IMR-90 (cell line): ENCODE data around the gene PTPN21. TPM values are rescaled to one million over a fixed set of nuclear protein-coding genes. Genes with fewer than 3 reads are reported as not detected.
"Not testable (repeated sequence)": the region's sequence is repeated elsewhere in the genome, so short reads cannot be mapped to it uniquely, and the experiment has no call there.

Experiments used
- ATAC-seq: fragments of 200-7000 bp; cut with Tn5 transposase; 2 replicates; pipeline ENCODE4 v1.9.1; 2020; ENCODE audit warnings: low read depth, mild to moderate bottlenecking, moderate library complexity
- BruUV-seq: library from RNA; stranded (reverse); fragments of 400-500 nt; replicated peaks from 2 replicates; lab custom pipeline; 2021; lab: Mats Ljungman, UMichigan
- CTCF ChIA-PET: fragments of 300-600 bp; formaldehyde crosslinking; extraction: SDS; loops from one replicate; lab custom pipeline; 2021; ENCODE audit warnings: antibody characterized with exemption; lab: Yijun Ruan, JAX
- POLR2A ChIA-PET: fragments of 300-600 bp; sonication (Branson Sonifier 250); formaldehyde crosslinking; loops from one replicate; lab custom pipeline; 2022; ENCODE audit warnings: antibody characterized with exemption; ENCODE audit not compliant: unreplicated experiment; lab: Charles Lee
- DNase-seq: peaks from one replicate; pipeline ENCODE4 v3.0.0; 2013
- H2AFZ ChIP-seq: replicated peaks from 2 replicates; pipeline ENCODE3; 2013; ENCODE audit warnings: low read length, mild to moderate bottlenecking; ENCODE audit not compliant: poor library complexity
- H2AK5ac ChIP-seq: 2 replicates; pipeline ENCODE4 v1.6.1; 2013; ENCODE audit warnings: low read depth, low read length, inconsistent platforms
- H2AK9ac ChIP-seq: replicated peaks from 2 replicates; pipeline ENCODE3; 2013; ENCODE audit warnings: mild to moderate bottlenecking, low read depth, low read length, moderate library complexity; ENCODE audit not compliant: poor library complexity
- H2BK120ac ChIP-seq: 2 replicates; pipeline ENCODE4 v1.6.1; 2013; ENCODE audit warnings: low read depth, low read length, inconsistent platforms
- H2BK15ac ChIP-seq: 3 replicates; pipeline ENCODE4 v1.6.1; 2013; ENCODE audit warnings: low read depth, low read length, inconsistent platforms
- H2BK20ac ChIP-seq: 2 replicates; pipeline ENCODE4 v1.6.1; 2013; ENCODE audit warnings: low read depth, mild to moderate bottlenecking, inconsistent platforms, low read length, moderate library complexity
- H2BK5ac ChIP-seq: 2 replicates; pipeline ENCODE4 v1.6.1; 2013; ENCODE audit warnings: mild to moderate bottlenecking, low read depth, low read length, inconsistent platforms; ENCODE audit not compliant: poor library complexity, severe bottlenecking
- H3K14ac ChIP-seq: replicated peaks from 2 replicates; pipeline ENCODE4 v1.6.1; 2013; ENCODE audit warnings: low read depth, low read length, inconsistent platforms
- H3K18ac ChIP-seq: 2 replicates; pipeline ENCODE4 v1.6.1; 2013; ENCODE audit warnings: low read depth, low read length, control low read depth
- H3K23ac ChIP-seq: 2 replicates; pipeline ENCODE4 v1.6.1; 2013; ENCODE audit warnings: low read depth, low read length, inconsistent platforms
- H3K27ac ChIP-seq: 2 replicates; pipeline ENCODE4 v1.5.1; 2013; ENCODE audit warnings: mild to moderate bottlenecking, control low read depth, low read length; ENCODE audit not compliant: insufficient read depth
- H3K27me3 ChIP-seq: 2 replicates; pipeline ENCODE4 v1.6.1; 2013; ENCODE audit warnings: low read length; ENCODE audit not compliant: control insufficient read depth, insufficient read depth
- H3K36me3 ChIP-seq: 2 replicates; pipeline ENCODE4 v1.6.1; 2013; ENCODE audit warnings: low read length, mixed read lengths; ENCODE audit not compliant: control insufficient read depth, insufficient read depth
- H3K4ac ChIP-seq: 2 replicates; pipeline ENCODE4 v1.6.1; 2013; ENCODE audit warnings: low read depth, low read length, inconsistent platforms
- H3K4me1 ChIP-seq: 2 replicates; pipeline ENCODE4 v1.6.1; 2013; ENCODE audit warnings: low read length, mixed read lengths; ENCODE audit not compliant: control insufficient read depth, insufficient read depth
- H3K4me2 ChIP-seq: 2 replicates; pipeline ENCODE4 v1.6.1; 2013; ENCODE audit warnings: low read depth, mild to moderate bottlenecking, control low read depth, low read length, moderate library complexity
- H3K4me3 ChIP-seq: 2 replicates; pipeline ENCODE4 v1.5.1; 2013; ENCODE audit warnings: low read depth, mild to moderate bottlenecking, control low read depth, low read length, moderate library complexity; ENCODE audit not compliant: insufficient read depth
- H3K56ac ChIP-seq: 2 replicates; pipeline ENCODE4 v1.6.1; 2013; ENCODE audit warnings: low read length, inconsistent platforms; ENCODE audit not compliant: insufficient read depth; ENCODE audit errors: extremely low read depth
- H3K79me1 ChIP-seq, 2 experiments: 2 replicates each; pipeline ENCODE4 v1.6.1; 2013; ENCODE audit warnings: low read length in 2 of 2, inconsistent platforms in 1 of 2, low read depth in 1 of 2
- H3K9ac ChIP-seq: 2 replicates; pipeline ENCODE4 v1.6.1; 2013; ENCODE audit warnings: low read depth, low read length, control low read depth
- H3K9me1 ChIP-seq: 2 replicates; pipeline ENCODE4 v1.6.1; 2013; ENCODE audit warnings: low read length, inconsistent platforms; ENCODE audit not compliant: insufficient read depth
- H3K9me3 ChIP-seq: 2 replicates; pipeline ENCODE4 v1.6.1; 2013; ENCODE audit warnings: low read length; ENCODE audit not compliant: control insufficient read depth, insufficient read depth
- H4K20me1 ChIP-seq: 2 replicates; pipeline ENCODE4 v1.6.1; 2013; ENCODE audit warnings: low read length, inconsistent platforms; ENCODE audit not compliant: insufficient read depth
- H4K5ac ChIP-seq: 2 replicates; pipeline ENCODE4 v1.6.1; 2013; ENCODE audit warnings: mild to moderate bottlenecking, low read depth, low read length, control low read depth
- H4K8ac ChIP-seq, 2 experiments: 2 replicates each; pipeline ENCODE4 v1.6.1; 2013; ENCODE audit warnings: low read depth in 2 of 2, low read length in 2 of 2, control low read depth in 1 of 2, inconsistent platforms in 1 of 2
- H4K91ac ChIP-seq: 2 replicates; pipeline ENCODE4 v1.6.1; 2013; ENCODE audit warnings: low read depth, low read length, inconsistent platforms; ENCODE audit not compliant: insufficient read depth
- BHLHE40 ChIP-seq: fragments of 150-350 bp; IDR thresholded peaks from 2 replicates; pipeline ENCODE4 v1.6.1; 2016; ENCODE audit warnings: mild to moderate bottlenecking, low read depth, low read length
- CEBPB ChIP-seq: IDR thresholded peaks from 2 replicates; pipeline ENCODE4 v1.6.1; 2012; ENCODE audit warnings: low read depth, low read length, improper control_type of control experiment
- MAFK ChIP-seq: IDR thresholded peaks from 2 replicates; pipeline ENCODE4 v1.6.1; 2012; ENCODE audit warnings: low read depth, low read length, improper control_type of control experiment
- NFE2L2 ChIP-seq: fragments of 150-350 bp; IDR thresholded peaks from 2 replicates; pipeline ENCODE4 v1.6.1; 2016; ENCODE audit warnings: low read depth, mild to moderate bottlenecking, low read length
- RAD21 ChIP-seq: IDR thresholded peaks from 2 replicates; pipeline ENCODE4 v1.6.1; 2012; ENCODE audit warnings: low read length, improper control_type of control experiment
- SMC3 ChIP-seq: fragments of 150-350 bp; IDR thresholded peaks from 2 replicates; pipeline ENCODE4 v1.6.1; 2016; ENCODE audit warnings: low read depth, mild to moderate bottlenecking, antibody characterized with exemption, low read length, moderate library complexity
- USF2 ChIP-seq: fragments of 150-350 bp; IDR thresholded peaks from 2 replicates; pipeline ENCODE4 v1.6.1; 2017; ENCODE audit warnings: mild to moderate bottlenecking, antibody characterized with exemption, low read length, low read depth
- WGBS, 2 experiments: methylation state at CpG; one replicate each; pipeline versions ENCODE4 v1.1.5 to v1.1.7; 2013; ENCODE audit warnings: missing lambda C conversion rate in 2 of 2; ENCODE audit not compliant: insufficient read length in 1 of 2; ENCODE audit errors: extremely low coverage in 2 of 2; 5-methylcytosine and 5-hydroxymethylcytosine counted together
- dilution Hi-C: fragments of 300-500 bp; cut with HindIII; formaldehyde crosslinking; loops from one replicate; pipeline ENCODE4 v1.14.3; 2018; ENCODE audit warnings: low sequenced_read_pairs; ENCODE audit not compliant: unreplicated experiment
- in situ Hi-C: fragments of 300-500 bp; cut with MboI; formaldehyde crosslinking; loops from 3 replicates; pipeline ENCODE4 v1.14.3; 2019; ENCODE audit warnings: low sequenced_read_pairs, inconsistent platforms, mixed read lengths
- intact Hi-C: fragments of 100-400 bp; cut with micrococcal nuclease; formaldehyde crosslinking; loops from 2 replicates; pipeline ENCODE4 v1.10.0; 2022
- polyA plus RNA-seq, 3 experiments: library from polyadenylated mRNA; depleted of rRNA; stranded (reverse); fragments of >200 nt; gene quantifications; 2 replicates each; pipeline ENCODE4 v1.2.3, GENCODE V29; 2012; ENCODE audit warnings: low replicate concordance in 1 of 3
- total RNA-seq: library from RNA; depleted of rRNA; stranded (reverse); fragments of >200 nt; gene quantifications from 2 replicates; pipeline ENCODE4 v1.2.3, GENCODE V29; 2012

The PTPN21 gene
- total and polyA plus RNA-seq, 2 of the 4 experiments (the other 2 are of a cell fraction) = 10.4 to 10.7 TPM

GRCh38 chr14:88533064-88533602 is 21.7 kb downstream of the PTPN21 start:
- Histone ChIP-seq H2AFZ (no peak overlapping the region), H3K4me3 (no peak overlapping the region), H3K4ac (no peak overlapping the region), H3K9me3 (no peaks in the 10 kb centered on the region), H2AK5ac (no peak overlapping the region), H3K27ac (no peak overlapping the region), H3K18ac (no peak overlapping the region), H2BK15ac (no peak overlapping the region), H3K9me1 (0 out of 2 replicates have a peak, but pooled peaks cover 2% of the 10 kb centered on the region), H3K79me1 (peaks cover 24 to 50% of the 10 kb centered on the region in 2 experiments), H3K23ac (no peak overlapping the region), H2BK20ac (no peak overlapping the region), H2AK9ac (no peak overlapping the region), H3K4me2 (no peak overlapping the region), H4K91ac (no peak overlapping the region), H2BK5ac (no peak overlapping the region), H3K56ac (no peak overlapping the region), H4K8ac (no peak overlapping the region), H4K5ac (no peak overlapping the region), H2BK120ac (no peak overlapping the region), H3K4me1 (0 out of 2 replicates have a peak, but pooled peaks cover 2% of the 10 kb centered on the region), H3K36me3 (peaks cover 9% of the 10 kb centered on the region), H4K20me1 (peaks cover 3% of the 10 kb centered on the region; the same call in 1 of the 2 replicates), H3K14ac (no peak overlapping the region), H3K9ac (no peak overlapping the region), H3K27me3 (no peaks in the 10 kb centered on the region)
- TF ChIP-seq SMC3 (no peak), MAFK (no peak), CEBPB (peak; percentile 69), RAD21 (no peak), BHLHE40 (peak; percentile 52), USF2 (peak; percentile 56; the same call in 1 of the 2 replicates), NFE2L2 (no peak)
- dilution Hi-C loops = no loop called here
- POLR2A ChIA-PET = no interaction called here
- ATAC-seq = peak; percentile 85
- intact Hi-C loops = no loop called here
- in situ Hi-C loops = no loop called here
- DNase-seq = peak; percentile 65
- no CpG with 5 or more reads among the region's 6 CpGs for WGBS, 2 experiments
- BruUV-seq = no TSS peak
- CTCF ChIA-PET = no interaction called here

- H3K4me2 ChIP-seq, CTCF ChIA-PET, ATAC-seq, H3K9ac ChIP-seq, H2AK5ac ChIP-seq, H2BK20ac ChIP-seq, BruUV-seq, DNase-seq, POLR2A ChIA-PET, intact Hi-C loops, H3K14ac ChIP-seq, H3K27me3 ChIP-seq, H3K18ac ChIP-seq, H4K20me1 ChIP-seq, H4K5ac ChIP-seq, H4K8ac ChIP-seq, H3K36me3 ChIP-seq, H3K4me1 ChIP-seq, H3K4ac ChIP-seq, H2BK15ac ChIP-seq, H3K9me1 ChIP-seq, H2AFZ ChIP-seq, in situ Hi-C loops, H3K23ac ChIP-seq, H3K4me3 ChIP-seq, dilution Hi-C loops, H2BK120ac ChIP-seq, H3K56ac ChIP-seq, H3K9me3 ChIP-seq, H3K27ac ChIP-seq, H2BK5ac ChIP-seq, H4K91ac ChIP-seq, H2AK9ac ChIP-seq: not testable (repeated sequence)
- H3K79me1 ChIP-seq = peaks cover 25 to 55% of the 10 kb centered on the region in 2 experiments
- WGBS, 2 experiments = no CpG with 5 or more reads among the region's 1 CpG
Measured at GRCh38 chr14:88529889-88530288, 24.9 kb downstream of the PTPN21 start.
